ENCODE results near the gene ANKH.

The ANKH gene

GRCh38 chr5:14748180-14748900 lies 123.2 kb downstream of the ANKH start:
- Histone ChIP-seq H3K9me3 (ENCODE audit: insufficient read depth, low read depth, low read length) (no peaks in the 10 kb centered on the region), H3K4me1 (ENCODE audit: insufficient read depth, low read length) (0 out of 2 replicates have a peak, but pooled peaks cover 2% of the 10 kb centered on the region), H3K9ac (ENCODE audit: low read depth, low read length) (no peak overlapping the region), H3K27me3 (ENCODE audit: insufficient read depth, low read length) (no peaks in the 10 kb centered on the region), H3K4me3 (ENCODE audit: low read length) (no peak overlapping the region), H3K27ac (ENCODE audit: low read length) (no peak overlapping the region), H3K36me3 (ENCODE audit: insufficient read depth, low read depth, low read length) (no peaks in the 10 kb centered on the region)

GRCh38 chr5:14745753-14746152 lies 125.8 kb downstream of the ANKH start:
- H3K9ac ChIP-seq (ENCODE audit: low read depth, low read length) = no peak overlapping the region
- peaks cover 16% of the 10 kb centered on the region for H3K4me1 ChIP-seq (ENCODE audit: insufficient read depth, low read length)

DNA sequence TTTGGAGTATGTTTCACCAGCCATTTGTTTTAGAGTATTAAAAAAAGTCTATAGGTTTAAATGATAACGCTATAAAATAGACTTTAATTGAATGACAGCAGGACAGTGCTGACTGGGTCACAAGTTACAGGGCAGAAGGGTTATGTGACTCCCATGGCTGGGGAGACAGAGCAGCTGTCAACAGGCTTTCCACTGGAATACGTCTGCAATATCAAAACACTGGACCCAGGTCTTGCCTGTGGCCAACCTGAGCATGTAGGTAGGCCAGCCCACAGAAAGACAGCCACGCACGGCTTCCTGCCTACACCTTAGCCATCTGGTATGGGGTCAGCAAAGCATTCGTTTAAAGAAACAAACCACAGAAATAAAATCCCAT lies 126.4 kb downstream of the ANKH start:
- Histone ChIP-seq H3K4me1 (ENCODE audit: insufficient read depth, low read length) (peaks cover 16% of the 10 kb centered on the region), H3K27me3 (ENCODE audit: insufficient read depth, low read length) (no peaks in the 10 kb centered on the region), H3K9me3 (ENCODE audit: insufficient read depth, low read depth, low read length) (no peaks in the 10 kb centered on the region), H3K27ac (ENCODE audit: low read length) (no peak overlapping the region), H3K36me3 (ENCODE audit: insufficient read depth, low read depth, low read length) (no peaks in the 10 kb centered on the region), H3K4me3 (ENCODE audit: low read length) (no peak overlapping the region), H3K9ac (ENCODE audit: low read depth, low read length) (no peak overlapping the region)

More at GRCh38 chr5:14745753-14746152, 125.8 kb downstream of the ANKH start:
- Histone ChIP-seq H3K27ac (ENCODE audit: low read length) (no peak overlapping the region), H3K27me3 (ENCODE audit: insufficient read depth, low read length) (no peaks in the 10 kb centered on the region), H3K36me3 (ENCODE audit: insufficient read depth, low read depth, low read length) (no peaks in the 10 kb centered on the region), H3K9me3 (ENCODE audit: insufficient read depth, low read depth, low read length) (no peaks in the 10 kb centered on the region), H3K4me3 (ENCODE audit: low read length) (no peak overlapping the region)

DNA sequence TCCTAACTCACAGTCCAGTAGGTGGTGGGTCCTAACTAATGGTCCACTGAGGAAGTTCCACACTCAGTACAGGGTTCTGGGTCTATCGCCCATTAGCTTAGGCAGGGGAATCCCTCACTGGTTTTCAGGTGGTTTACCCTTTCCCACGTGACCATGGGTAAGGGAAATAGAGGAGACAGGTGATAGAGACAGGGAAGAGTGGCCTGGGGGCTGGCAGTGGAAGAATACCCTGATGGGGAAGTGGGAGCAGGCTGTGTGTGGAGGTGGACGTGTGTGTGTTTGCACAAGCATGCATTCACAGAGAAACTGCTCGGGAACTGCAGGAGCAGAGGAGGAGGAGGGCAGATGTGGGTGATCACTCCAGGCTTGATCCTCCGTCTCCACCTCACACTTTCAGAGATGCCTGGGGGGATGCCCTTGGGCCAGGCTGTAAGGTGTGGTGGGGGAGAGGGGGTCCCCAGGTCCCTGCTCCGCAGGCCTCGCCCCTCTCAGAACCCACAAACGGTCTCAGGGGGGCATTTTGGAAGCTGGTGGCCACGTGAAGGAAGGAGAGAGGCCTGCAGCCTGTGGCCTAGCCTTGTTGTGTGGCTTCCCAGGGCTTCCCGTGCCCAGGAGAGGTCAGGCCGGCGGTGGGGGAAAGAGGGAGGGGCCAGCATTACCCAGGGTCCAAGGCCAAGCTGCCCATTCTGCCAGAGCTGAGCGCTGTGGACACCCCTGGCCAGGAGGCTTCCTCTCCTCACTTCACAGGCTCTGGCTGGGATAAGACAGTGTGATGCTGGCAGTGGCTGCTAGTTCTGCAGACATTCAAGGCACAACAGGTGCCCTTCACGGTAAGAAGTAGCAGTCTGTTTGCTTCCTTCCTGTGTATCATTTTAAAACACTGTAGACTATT lies 127.0 kb downstream of the ANKH start:
- no peaks in the 10 kb centered on the region for H3K27me3 ChIP-seq (ENCODE audit: insufficient read depth, low read length)
- no peak overlapping the region for H3K4me3 ChIP-seq (ENCODE audit: low read length)
- H3K9ac ChIP-seq (ENCODE audit: low read depth, low read length) = no peak overlapping the region
- no peak overlapping the region for H3K27ac ChIP-seq (ENCODE audit: low read length)
- no peaks in the 10 kb centered on the region for H3K36me3 ChIP-seq (ENCODE audit: insufficient read depth, low read depth, low read length)
- no peaks in the 10 kb centered on the region for H3K9me3 ChIP-seq (ENCODE audit: insufficient read depth, low read depth, low read length)
- peaks cover 16% of the 10 kb centered on the region for H3K4me1 ChIP-seq (ENCODE audit: insufficient read depth, low read length)

DNA sequence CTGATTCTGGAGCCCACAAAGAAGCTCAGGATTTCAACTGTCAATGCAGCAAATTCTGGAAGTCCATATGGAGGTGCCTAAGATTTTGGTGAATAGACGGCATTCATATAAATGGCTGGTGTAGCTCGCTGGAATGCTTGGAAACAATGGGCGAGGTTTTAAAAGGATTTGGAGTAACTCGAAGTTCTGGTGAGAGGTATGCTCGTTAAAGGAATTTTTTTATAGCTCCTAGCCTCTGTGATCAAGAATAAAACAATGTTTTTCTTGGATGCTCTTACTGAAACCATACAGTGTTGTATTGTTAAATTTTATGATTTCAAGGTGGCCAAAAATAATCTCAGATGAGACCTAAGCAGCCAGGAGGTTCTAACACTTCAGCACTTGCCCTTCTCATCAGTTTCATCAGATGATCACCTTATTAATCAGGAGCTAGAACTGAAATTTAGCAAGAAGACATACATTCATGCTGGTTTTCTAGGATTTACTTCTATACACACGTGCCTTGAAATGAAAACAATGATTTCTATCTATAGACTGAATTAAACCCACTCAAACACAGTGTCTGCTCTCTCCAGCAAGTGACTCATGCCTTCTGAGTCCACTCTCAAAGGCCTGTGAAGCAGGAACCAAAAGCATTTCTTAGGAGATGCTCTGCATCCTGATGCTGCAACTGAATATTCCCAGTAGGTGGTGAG lies 127.8 kb downstream of the ANKH start:
- Histone ChIP-seq H3K9ac (ENCODE audit: low read depth, low read length) (no peak overlapping the region), H3K4me1 (ENCODE audit: insufficient read depth, low read length) (peaks cover 16% of the 10 kb centered on the region), H3K4me3 (ENCODE audit: low read length) (no peak overlapping the region), H3K36me3 (ENCODE audit: insufficient read depth, low read depth, low read length) (no peaks in the 10 kb centered on the region), H3K9me3 (ENCODE audit: insufficient read depth, low read depth, low read length) (no peaks in the 10 kb centered on the region), H3K27me3 (ENCODE audit: insufficient read depth, low read length) (no peaks in the 10 kb centered on the region), H3K27ac (ENCODE audit: low read length) (no peak overlapping the region)

- H3K27ac ChIP-seq (ENCODE audit: low read length) = no peak overlapping the region
These were observed 129.1 kb downstream of the ANKH start for GRCh38 chr5:14742498-14742897.

GRCh38 chr5:14741801-14742440 lies 129.7 kb downstream of the ANKH start:
- H3K36me3 ChIP-seq (ENCODE audit: insufficient read depth, low read depth, low read length) = no peaks in the 10 kb centered on the region
- H3K27ac ChIP-seq (ENCODE audit: low read length) = no peak overlapping the region
- no peaks in the 10 kb centered on the region for H3K9me3 ChIP-seq (ENCODE audit: insufficient read depth, low read depth, low read length)
- no peaks in the 10 kb centered on the region for H3K27me3 ChIP-seq (ENCODE audit: insufficient read depth, low read length)
- H3K9ac ChIP-seq (ENCODE audit: low read depth, low read length) = no peak overlapping the region
- no peak overlapping the region for H3K4me3 ChIP-seq (ENCODE audit: low read length)
- peaks cover 16% of the 10 kb centered on the region for H3K4me1 ChIP-seq (ENCODE audit: insufficient read depth, low read length)

More at GRCh38 chr5:14742498-14742897, 129.1 kb downstream of the ANKH start:
- H3K4me3 ChIP-seq (ENCODE audit: low read length) = no peak overlapping the region
- no peak overlapping the region for H3K9ac ChIP-seq (ENCODE audit: low read depth, low read length)
- no peaks in the 10 kb centered on the region for H3K36me3 ChIP-seq (ENCODE audit: insufficient read depth, low read depth, low read length)
- H3K27me3 ChIP-seq (ENCODE audit: insufficient read depth, low read length) = no peaks in the 10 kb centered on the region
- H3K9me3 ChIP-seq (ENCODE audit: insufficient read depth, low read depth, low read length) = no peaks in the 10 kb centered on the region
- H3K4me1 ChIP-seq (ENCODE audit: insufficient read depth, low read length) = peaks cover 16% of the 10 kb centered on the region

- Histone ChIP-seq H3K27me3 (ENCODE audit: insufficient read depth, low read length) (no peaks in the 10 kb centered on the region), H3K9me3 (ENCODE audit: insufficient read depth, low read depth, low read length) (no peaks in the 10 kb centered on the region), H3K36me3 (ENCODE audit: insufficient read depth, low read depth, low read length) (no peaks in the 10 kb centered on the region), H3K27ac (ENCODE audit: low read length) (no peak overlapping the region), H3K4me3 (ENCODE audit: low read length) (no peak overlapping the region), H3K4me1 (ENCODE audit: insufficient read depth, low read length) (peaks cover 16% of the 10 kb centered on the region), H3K9ac (ENCODE audit: low read depth, low read length) (no peak overlapping the region)
These were observed 130.4 kb downstream of the ANKH start for GRCh38 chr5:14741131-14741530.

DNA sequence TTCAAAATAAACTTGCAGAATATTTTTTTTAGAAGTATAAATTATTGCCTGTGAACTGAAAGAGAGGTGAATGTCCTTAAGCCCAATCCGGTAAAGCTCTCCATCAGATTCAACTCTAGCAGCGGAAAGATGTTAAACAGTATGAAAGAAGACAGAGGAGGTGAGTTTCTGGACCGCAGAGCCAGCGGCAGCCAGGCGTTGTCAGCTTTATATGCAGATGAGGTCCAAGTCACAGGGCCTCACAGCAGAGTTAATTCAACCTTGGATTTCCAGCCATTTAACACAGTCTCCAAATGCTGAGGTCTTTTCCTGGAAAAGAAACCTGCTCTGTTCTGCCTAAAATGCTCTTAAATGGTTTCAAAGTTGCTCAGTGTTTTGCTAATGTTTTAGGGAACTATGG lies 131.6 kb downstream of the ANKH start:
- Histone ChIP-seq H3K4me1 (ENCODE audit: insufficient read depth, low read length) (peaks cover 16% of the 10 kb centered on the region), H3K27me3 (ENCODE audit: insufficient read depth, low read length) (no peaks in the 10 kb centered on the region), H3K36me3 (ENCODE audit: insufficient read depth, low read depth, low read length) (no peaks in the 10 kb centered on the region), H3K9me3 (ENCODE audit: insufficient read depth, low read depth, low read length) (no peaks in the 10 kb centered on the region), H3K27ac (ENCODE audit: low read length) (no peak overlapping the region), H3K9ac (ENCODE audit: low read depth, low read length) (no peak overlapping the region), H3K4me3 (ENCODE audit: low read length) (no peak overlapping the region)

- Histone ChIP-seq H3K4me1 (ENCODE audit: insufficient read depth, low read length) (peaks cover 16% of the 10 kb centered on the region), H3K9ac (ENCODE audit: low read depth, low read length) (no peak overlapping the region), H3K36me3 (ENCODE audit: insufficient read depth, low read depth, low read length) (no peaks in the 10 kb centered on the region), H3K27ac (ENCODE audit: low read length) (no peak overlapping the region), H3K4me3 (ENCODE audit: low read length) (no peak overlapping the region), H3K27me3 (ENCODE audit: insufficient read depth, low read length) (no peaks in the 10 kb centered on the region), H3K9me3 (ENCODE audit: insufficient read depth, low read depth, low read length) (no peaks in the 10 kb centered on the region)
These were observed 132.0 kb downstream of the ANKH start for GRCh38 chr5:14739538-14739937.

GRCh38 chr5:14738050-14738449 lies 133.5 kb downstream of the ANKH start:
- Histone ChIP-seq H3K36me3 (ENCODE audit: insufficient read depth, low read depth, low read length) (no peaks in the 10 kb centered on the region), H3K27me3 (ENCODE audit: insufficient read depth, low read length) (no peaks in the 10 kb centered on the region), H3K27ac (ENCODE audit: low read length) (no peak overlapping the region), H3K9ac (ENCODE audit: low read depth, low read length) (no peak overlapping the region), H3K4me3 (ENCODE audit: low read length) (no peak overlapping the region), H3K4me1 (ENCODE audit: insufficient read depth, low read length) (peaks cover 16% of the 10 kb centered on the region), H3K9me3 (ENCODE audit: insufficient read depth, low read depth, low read length) (no peaks in the 10 kb centered on the region)
